Left ventricle myocardium superior (tissue), 1 donor: ENCODE measurements around the gene MAX. TPM values are rescaled to one million over a fixed set of nuclear protein-coding genes. Genes with fewer than 3 reads are reported as not detected.

ENCODE experiments used
- ATAC-seq: fragments of 200-7000 bp; cut with Tn5 transposase; one replicate; pipeline ENCODE4 v1.9.1; 2020; ENCODE audit warnings: mild to moderate bottlenecking, moderate library complexity
- DNase-seq: peaks from one replicate; pipeline ENCODE4 v3.0.0-alpha.2; 2020
- intact Hi-C: fragments of 100-400 bp; cut with micrococcal nuclease; formaldehyde crosslinking; loops from one replicate; pipeline ENCODE4 v1.11.0; 2022
- long read RNA-seq: library from polyadenylated mRNA; unstranded; transcript quantifications from one replicate; pipeline ENCODE4 v2.0.0, GENCODE V29; 2021
- total RNA-seq: library from RNA; stranded (reverse); fragmentation: NEBNext Ultra II Directional; extraction: Animal tissue kit (Norgen Biotek cat#: 25700); gene quantifications from one replicate; pipeline ENCODE4 v1.2.1, GENCODE V29; 2021
- donor health status: DM: no; HTN: yes; CAD: no; lungs with severe emphysema.

The MAX gene, protein sequence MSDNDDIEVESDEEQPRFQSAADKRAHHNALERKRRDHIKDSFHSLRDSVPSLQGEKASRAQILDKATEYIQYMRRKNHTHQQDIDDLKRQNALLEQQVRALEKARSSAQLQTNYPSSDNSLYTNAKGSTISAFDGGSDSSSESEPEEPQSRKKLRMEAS
- 85.9 TPM for total RNA-seq
- long read RNA-seq, transcript MAX-205 (5 exons, 1,546 nt): major isoform, 5 of 22 reads
- long read RNA-seq, partial matches to known transcripts: 4 of 22 reads
- long read RNA-seq, other reads (novel, unspliced or antisense): 5 of 22 reads

DNA sequence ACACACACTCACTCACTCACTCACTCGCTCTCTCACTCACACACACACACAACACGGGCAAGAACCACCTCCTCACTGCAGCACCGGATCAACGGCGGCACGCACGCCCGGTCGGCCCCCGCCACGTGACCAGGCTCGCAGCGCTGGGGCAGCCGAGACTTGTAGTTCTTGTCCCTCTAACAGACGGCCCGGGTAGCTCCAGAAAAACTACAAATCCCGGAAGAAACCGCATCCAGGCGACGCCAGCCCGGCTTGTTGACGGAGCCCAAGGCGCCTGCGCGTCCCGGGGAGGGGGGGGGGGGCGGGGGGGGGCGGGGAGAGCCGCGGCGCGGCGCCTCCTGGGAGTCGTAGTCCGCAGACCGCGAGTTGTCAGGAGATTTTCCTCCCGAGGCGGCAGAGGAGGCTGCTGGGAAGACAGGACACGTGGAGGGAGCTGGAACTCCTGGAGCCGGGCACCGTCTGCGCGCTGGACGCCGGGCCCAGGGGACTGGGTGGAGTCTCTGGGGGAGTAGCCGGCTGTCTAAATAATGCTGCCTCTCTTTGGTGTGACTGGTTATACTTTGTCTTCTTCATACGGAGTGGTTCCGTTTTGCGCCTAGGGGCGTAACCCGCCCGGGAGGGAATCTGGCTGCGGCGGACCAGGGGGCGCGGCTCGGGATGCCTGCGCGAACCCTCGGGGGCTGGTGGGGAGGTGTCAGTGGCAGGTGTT, at the start of gene MAX:
MAX (minus strand) TSS at position 77 of the 709 bp plus-strand sequence. CDS start 178 bp downstream, outside the sequence.
- intact Hi-C loops: no loop called here
- ATAC-seq: peak; percentile 95
- DNase-seq: peak; percentile 98

DNA sequence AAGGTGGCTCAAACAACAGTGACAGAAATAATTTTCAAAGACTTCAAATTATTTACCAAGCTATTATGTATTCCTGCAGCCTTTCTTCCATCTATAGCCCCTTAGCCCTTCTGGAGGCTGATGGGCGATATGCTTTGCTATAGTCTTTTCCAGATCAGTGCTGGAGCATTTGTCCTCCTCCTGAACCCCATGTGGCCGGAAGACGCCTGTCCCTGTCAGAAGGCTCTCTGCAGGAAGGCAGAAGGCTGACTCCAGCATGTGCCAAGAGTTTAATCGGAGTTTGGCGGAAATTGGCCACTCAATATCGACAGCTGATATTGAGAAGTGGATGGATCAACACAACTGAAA, 49.3 kb upstream of the MAX start:
- intact Hi-C loops: no loop called here
- DNase-seq (no peak), ATAC-seq (no peak)

DNA sequence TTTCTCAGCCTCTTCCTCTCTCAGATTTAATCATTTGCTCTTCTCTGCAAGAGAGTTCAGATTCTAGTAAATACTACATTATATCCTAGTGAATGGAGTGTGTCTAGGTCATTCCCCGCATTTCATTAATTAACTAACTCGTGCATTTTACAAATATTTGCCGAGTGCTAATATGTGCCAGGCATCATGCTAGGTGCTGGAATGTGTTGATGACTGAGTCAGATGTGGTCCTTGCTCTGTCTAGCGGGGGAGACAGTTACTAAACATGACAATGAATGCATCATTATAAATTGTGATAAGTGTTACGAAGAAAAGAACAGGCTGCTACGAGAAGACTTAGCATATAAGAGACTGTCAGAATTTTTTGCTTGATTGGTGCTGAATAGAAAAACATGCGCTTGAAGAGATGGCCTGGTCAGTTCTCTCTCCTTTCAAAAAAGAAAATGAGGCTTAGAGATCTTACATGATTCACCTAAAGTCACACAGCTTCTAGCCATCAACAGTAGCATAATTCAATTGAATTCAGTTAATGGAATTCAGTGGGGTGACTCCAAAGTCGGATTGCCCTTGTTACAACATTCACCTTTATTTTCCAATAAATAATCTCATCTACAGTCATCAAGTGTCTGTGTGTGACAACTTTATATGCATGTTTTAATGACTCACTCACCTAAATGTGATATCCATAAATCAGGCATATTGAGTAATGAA, 48.7 kb upstream of the MAX start:
- DNase-seq (no peak), ATAC-seq (no peak)
- intact Hi-C loops: no loop called here

DNA sequence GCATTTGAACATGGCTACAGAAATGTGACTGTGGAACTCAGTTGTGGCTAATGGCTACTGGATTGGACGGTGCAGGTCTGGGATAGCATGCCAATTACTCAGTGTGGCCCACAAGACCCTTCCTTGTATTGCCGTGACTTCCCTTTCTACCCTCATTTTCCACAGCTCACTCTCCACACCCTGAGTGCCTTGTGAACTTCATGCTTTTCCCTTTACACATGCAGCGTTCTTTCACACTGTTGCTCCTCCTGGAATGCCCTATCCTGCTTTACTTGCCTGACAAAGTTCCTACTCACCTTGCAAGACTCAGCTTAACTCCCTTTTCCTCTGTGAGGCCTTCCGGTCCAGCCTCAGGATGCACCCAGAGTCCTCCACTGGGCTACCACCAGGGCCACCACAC, 46.8 kb upstream of the MAX start:
- ATAC-seq (no peak), DNase-seq (no peak)
- intact Hi-C loops: no loop called here

GRCh38 chr14:65144170-65144569, 41.9 kb upstream of the MAX start:
- ATAC-seq: no peak
- intact Hi-C loops: no loop called here

GRCh38 chr14:65142914-65143625, 40.8 kb upstream of the MAX start:
- intact Hi-C loops: no loop called here
- ATAC-seq (no peak), DNase-seq (no peak)

More at GRCh38 chr14:65144170-65144569, 41.9 kb upstream of the MAX start:
- DNase-seq: no peak

DNA sequence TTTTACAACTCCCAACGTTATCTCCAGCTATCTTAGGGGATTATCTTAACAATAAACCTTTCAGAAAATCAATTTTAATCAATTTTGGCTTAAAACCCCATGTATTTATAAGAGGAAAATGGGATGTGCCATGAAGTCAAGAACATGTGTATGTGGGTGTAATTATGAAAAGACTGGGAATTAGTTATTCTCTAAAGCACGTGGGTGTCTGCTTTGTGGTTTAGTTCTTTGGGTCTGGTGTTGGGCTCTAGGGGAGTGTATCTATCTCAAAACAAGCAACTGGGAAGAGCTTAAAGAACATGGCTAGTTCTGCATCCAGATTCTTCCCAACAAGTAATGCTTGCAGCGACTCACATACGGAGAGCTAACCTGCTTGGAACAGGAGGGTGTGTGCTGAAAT, 40.1 kb upstream of the MAX start:
- DNase-seq: no peak
- ATAC-seq: peak; percentile 22
- intact Hi-C loops: no loop called here

DNA sequence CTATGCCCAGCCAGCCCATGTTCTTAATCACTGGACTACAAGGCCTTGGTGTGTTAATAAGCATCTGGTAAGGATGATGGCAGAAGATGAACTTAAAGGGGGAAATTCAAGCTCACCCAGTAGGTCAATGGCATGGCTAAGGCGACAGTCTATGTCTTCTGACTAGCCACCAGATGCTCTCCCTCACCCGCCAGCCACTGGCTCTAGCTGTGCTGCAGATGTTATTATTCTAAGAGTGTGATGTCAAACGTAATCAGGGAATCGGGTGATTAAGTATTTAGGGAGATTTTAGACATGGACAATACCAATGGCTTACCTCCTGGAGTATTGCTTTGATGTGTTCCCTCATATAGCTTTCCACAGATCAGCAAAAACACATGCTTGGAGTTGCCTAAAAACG, 39.2 kb upstream of the MAX start:
- DNase-seq (no peak), ATAC-seq (no peak)
- intact Hi-C loops: no loop called here

DNA sequence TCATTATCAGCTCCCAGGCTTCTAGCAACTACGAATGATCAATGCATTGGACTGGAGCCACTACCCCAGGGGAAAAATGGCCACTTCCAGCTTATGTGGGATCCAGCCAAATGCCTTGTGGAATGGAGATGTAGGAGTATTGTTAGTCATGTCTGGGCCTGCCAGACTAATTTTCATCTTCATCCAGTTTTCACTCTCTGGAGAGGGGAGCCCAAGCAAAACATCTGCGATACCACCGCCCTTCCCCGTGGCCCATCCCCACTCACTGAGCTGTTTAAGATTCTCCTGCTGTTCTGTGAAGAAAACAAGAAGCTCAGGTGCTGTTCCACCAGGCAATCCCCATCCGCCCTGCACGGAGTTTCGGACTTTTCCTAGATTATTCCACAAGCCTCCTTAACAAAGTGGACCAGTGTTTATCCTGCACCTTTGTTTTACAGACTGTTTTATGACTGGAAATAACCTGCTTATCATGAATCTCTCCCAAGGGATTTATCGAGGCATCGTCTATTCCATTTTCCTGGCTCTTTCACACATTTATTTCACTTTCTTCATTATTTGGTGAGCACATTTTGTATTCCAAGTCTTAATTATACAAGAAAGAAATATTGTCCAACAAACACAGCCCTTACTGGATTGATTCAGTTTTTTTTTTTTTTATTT, 35.5 kb upstream of the MAX start:
- DNase-seq (no peak), ATAC-seq (peak; percentile 72)
- intact Hi-C loops: no loop called here

DNA sequence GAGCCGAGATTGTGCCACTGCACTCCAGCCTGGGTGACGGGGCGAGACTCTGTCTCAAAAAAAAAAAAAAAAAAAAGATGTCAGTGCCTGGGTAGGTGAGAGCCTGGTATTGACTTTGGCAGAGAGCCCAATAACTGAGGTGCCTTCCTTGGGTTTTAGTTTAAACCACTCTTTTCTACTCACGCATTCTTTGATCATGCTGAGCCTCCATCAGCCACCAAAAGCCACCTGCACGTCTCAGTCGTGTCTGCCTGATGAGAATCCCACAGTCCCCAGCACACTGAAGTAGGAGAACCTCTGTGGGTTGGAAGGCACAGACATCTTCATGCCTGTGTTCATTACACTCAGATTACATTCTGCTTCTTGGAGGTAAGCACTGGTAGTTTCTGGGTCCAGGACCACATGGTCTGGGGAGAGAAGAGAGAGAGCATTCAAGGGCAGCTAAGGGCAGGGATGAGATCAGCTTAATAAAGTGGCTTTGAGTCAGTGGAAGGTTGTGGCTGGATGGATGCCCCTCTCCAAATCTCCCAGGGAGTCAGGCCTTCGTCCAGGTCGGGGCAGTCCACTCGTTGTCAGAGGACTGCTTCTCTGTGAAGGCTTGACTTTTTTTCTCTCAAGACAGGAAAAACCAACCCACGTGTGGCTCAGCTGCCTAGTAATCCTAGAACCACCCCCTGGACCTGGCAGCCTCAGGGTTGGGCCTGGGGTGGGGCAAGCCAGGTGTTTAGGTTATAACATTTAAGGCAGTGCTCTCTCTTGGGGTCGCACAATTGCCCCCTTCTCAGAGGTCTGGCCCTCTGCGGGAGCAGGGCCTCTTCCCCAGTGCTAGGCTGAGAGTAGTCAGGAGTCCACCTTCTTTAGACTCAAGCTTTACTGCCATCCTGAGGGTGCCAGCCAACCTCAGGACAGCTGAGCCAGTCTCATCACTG, 32.6 kb upstream of the MAX start:
- intact Hi-C loops: no loop called here
- ATAC-seq (peak; percentile 61), DNase-seq (no peak)

DNA sequence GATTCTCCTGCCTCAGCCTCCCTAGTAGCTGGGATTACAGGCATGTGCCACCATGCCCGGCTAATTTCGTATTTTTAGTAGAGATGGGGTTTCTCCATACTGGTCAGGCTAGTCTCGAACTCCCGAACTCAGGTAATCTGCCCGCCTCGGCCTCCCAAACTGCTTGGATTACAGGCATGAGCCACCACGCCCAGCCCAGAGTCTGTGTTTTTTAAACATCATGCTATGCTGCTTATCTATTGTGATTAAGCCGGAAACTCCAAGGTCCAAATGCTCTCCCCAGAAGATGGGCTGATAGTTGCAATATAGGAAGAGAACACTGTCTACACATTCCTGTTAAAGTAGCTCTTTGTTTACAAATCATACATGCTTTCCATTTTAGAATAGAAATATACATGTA, 30.5 kb upstream of the MAX start:
- no peak for ATAC-seq

GRCh38 chr14:65131301-65131701, 29.0 kb upstream of the MAX start:
- intact Hi-C loops: no loop called here
- DNase-seq (no peak), ATAC-seq (no peak)

More for the DNA sequence above, 30.5 kb upstream of the MAX start:
- DNase-seq: no peak
- intact Hi-C loops: no loop called here

DNA sequence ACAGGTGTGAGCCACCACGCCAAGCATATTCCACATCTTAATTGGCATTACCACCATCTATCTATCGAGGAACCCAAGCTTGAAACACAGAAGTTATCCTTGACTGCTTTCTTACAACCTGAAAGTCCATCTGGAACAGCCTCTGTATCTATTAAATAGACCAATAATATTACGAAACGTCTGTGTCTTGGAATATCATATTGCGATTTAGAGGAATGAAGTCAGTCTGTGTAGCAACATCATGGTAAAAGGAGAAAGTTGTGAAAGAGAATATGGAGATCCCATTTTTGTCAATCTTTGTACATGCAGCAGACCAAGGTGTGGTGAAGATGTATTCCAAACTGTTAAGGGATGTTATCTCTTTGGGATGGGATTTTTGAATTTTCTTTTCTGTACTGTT, 25.8 kb upstream of the MAX start:
- DNase-seq: no peak
- no peak for ATAC-seq
- intact Hi-C loops: no loop called here

GRCh38 chr14:65117769-65118745, 15.7 kb upstream of the MAX start:
- ATAC-seq: peak; percentile 70
- intact Hi-C loops: no loop called here
- DNase-seq: no peak

DNA sequence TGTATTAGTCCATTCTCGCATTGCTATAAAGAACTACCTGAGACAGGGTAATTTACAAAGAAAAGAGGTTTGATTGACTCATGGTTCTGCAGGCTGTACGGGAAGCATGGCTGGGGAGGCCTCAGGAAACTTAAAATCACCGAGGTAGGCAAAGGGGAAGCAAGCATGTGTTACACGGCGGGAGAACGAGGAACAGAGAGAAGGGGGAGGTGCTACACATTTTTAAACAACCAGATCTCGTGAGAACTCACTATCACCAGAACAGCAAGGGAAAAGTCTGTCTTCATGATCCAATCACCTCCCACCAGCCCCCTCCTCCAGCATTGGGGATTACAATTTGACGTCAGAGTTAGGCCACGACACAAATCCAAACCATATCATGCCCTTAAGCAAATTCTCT, 13.3 kb upstream of the MAX start:
- ATAC-seq (no peak), DNase-seq (no peak)
- intact Hi-C loops: no loop called here

- intact Hi-C loops: no loop called here
- DNase-seq (no peak), ATAC-seq (no peak)
Observed at GRCh38 chr14:65110525-65110924, 8.2 kb upstream of the MAX start.

- no peak for DNase-seq
- intact Hi-C loops: no loop called here
- no peak for ATAC-seq
Observed at GRCh38 chr14:65109357-65109756, 7.0 kb upstream of the MAX start.
